Epithelial cell of prostate (primary cell): ENCODE measurements around the gene SPEF1.

ENCODE experiments used
- DNase-seq: peaks from one replicate; pipeline ENCODE4 v3.0.0-alpha.2; 2011; ENCODE audit warnings: low read depth, low spot score
- H3K27ac ChIP-seq: fragments of 450-650 bp; 2 replicates; pipeline ENCODE4 v1.5.1; 2017; ENCODE audit warnings: mild to moderate bottlenecking

Gene SPEF1

GRCh38 chr20:3734111-3734843 lies 47.0 kb downstream of the SPEF1 start:
- H3K27ac ChIP-seq, result no peak overlapping the region

DNA sequence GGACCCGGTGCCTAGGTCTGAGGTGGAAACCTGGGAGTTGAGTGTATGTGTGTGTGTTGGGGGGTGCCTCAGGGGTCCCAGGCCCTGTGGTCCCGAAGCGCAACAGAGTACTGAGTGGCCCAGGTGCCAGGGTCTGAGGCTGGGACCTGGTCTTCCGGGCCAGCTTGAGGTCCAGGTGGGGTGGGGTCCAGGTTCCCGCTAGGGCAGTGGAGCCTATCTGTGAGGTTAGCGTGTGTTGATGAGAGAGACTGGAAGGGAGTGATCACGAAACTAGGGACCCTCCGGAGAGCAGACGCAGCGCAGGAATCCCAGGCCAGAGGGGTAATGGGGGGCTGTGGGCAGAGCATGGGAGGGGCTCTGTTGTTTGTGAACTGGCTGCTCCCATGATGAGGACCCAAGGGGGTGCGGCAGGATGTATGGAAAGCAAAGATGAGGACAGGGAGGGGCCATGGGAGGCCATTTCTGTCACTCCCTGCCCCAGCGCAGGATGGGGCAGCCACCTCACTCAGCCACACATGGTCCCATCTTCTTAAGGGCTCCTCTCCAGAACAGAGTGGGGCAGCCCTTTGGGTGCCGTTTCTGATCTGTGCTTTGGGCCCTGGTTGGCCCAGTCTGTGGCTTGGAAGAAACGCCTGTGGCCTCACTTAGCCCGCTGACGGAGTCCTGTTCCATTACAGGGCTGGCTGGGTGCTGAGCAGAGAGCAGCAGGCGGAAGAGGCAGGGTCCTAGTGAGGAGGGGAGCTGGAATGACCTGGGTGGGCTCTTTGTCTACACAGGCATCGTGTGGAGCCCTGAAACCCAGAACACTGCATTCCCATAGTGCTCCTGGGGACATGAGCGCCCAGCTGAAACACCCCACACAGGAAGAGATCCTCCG lies 47.9 kb downstream of the SPEF1 start:
- no peak for DNase-seq
- no peak overlapping the region for H3K27ac ChIP-seq

More at GRCh38 chr20:3734111-3734843, 47.0 kb downstream of the SPEF1 start:
- no peak for DNase-seq

DNA sequence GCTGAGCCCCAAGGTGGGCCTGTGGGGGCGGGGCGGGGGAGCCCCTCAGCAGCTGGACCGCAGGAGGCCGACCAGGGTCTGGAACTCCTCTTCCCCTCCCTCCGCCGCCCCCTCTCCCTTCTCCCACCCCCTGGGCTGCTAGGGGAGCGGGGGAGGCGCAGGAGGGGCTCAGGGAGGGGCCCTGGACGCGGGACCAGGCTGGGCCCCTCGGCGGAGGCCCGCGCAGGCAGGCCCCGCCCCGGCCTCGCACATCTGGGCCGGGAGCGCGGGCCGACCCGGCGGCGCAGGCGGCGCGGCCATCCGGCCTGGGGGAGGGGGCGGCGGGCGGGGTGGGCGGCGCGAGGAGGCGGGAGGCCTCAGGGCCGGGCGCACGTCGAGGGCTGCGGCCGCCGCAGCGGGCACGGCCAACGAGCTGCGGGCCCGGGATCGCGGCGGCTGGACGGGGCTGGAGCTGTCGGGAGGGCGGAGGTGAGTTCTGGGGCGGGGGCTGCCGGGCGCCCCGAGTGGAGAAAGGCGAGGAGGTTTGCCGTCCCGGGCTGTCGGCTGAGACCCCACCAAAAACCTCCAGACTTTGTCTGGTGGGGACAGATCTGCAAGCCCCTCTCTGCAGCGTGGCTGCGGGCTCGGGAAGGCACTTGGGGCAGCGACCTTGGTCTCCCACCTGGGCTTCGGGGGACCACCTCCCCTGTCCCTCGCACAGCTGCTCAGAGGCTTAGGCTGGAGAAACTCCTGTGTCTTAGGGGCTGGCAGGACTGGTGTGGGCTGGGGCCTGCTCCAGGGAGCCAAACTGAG lies 48.7 kb downstream of the SPEF1 start, which contains the start of gene HSPA12B:
Gene HSPA12B (plus strand): TSS at position 359 of the 792 bp plus-strand sequence. CDS start 5,990 bp downstream, outside the sequence.
- H3K27ac ChIP-seq, result no peak within 1 kb of the TSS
- no peak for DNase-seq

- no peak overlapping the region for H3K27ac ChIP-seq
- no peak for DNase-seq
Measured at GRCh38 chr20:3731944-3732326, 49.3 kb downstream of the SPEF1 start.

DNA sequence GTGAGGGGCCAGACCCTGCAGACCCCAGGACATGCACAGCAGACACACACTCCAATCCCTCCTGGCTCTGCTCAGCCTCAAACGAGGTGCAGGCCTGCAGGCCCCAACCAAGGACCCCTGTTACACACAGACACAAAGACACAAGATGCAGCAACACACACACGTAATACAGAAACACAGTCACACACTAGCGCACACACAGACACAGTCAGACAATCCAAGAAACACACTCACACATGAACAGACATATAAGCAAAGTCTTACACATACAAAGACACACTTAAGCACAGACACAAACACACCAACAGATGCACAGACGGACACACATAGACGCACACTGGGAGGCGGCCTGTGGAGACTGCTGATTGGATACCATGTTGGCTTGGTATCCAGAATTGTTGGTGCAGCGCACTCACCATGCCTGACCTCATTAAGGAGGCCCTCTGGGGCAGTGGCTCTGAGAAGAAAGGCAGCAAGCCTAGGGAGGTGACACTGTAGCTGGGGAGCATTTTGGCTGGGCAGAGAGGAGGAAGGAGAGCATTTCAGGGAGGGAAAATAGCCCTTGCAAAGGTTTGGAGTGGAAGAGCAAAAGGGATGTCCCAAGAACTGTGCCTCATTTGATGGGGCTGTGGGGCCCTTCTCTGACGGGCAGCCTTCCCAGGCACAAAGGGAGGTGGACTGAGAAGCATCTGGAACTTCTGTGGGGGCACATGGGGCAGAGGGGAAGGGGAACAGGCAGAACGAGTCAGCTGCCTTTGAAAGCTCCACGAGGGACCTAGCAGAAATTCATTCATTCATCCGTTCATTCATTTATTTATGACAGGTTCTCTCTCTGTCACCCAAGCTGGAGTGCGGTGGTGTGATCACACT lies 50.2 kb downstream of the SPEF1 start:
- H3K27ac ChIP-seq, result no peak overlapping the region
- no peak for DNase-seq

DNA sequence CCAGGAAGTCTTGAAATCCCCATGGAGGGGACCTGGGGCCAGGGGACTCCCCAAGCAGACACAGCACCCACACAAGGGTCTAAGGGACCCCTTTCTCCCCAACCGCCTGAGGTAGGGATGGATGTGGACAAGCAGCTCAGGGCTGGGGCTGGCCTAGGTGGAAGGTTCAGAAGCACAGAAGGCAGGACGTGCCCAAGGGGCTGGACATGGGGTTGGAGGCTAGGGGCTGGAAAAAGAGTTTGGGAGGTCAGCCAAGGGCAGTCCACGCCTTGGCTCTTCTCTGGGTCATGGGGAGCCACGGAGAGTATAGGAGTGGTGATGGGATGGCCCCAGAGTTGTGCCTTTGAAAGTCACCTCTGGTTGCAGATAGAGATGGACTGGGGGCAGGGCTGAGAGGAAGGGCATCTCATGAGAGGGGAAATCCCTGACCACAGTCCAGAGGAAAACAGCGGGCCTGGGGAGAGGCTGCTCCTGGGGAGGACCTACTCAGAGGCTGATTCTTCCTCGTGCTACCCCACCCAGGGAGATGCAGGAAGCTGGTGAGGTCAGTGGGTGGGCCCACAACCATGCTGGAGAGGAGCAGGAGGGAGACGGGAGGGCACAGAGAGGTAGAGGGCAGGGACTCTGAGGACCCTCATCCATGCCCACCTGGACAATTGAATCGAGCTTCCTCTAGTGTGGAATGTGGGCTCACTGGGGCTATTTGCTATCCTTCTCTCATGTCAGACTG lies 51.3 kb downstream of the SPEF1 start:
- H3K27ac ChIP-seq, result no peak overlapping the region
- no peak for DNase-seq

- H3K27ac ChIP-seq, result no peak overlapping the region
- DNase-seq, result no peak
Measured at GRCh38 chr20:3729378-3729777, 51.9 kb downstream of the SPEF1 start.

DNA sequence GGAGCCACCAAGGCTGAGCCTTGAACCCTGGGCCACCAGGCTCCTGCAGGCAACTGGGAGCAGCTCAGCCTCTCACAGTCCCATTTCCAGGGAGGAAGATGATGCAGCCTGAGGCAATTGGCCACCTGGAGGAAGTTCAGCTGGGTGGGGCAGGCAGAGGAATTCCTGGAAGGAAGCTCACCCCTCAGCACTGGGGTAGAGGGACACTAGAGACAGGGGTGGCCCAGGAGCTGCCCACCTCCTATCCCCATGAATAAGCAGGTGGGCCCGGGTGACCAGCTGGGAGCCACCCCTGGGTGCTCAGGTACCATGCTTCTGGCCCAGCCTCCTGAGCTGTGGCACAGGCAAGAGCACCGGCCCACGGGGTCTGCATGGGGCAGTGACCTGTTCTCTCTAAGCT lies 52.4 kb downstream of the SPEF1 start:
- no peak overlapping the region for H3K27ac ChIP-seq
- DNase-seq, result no peak

DNA sequence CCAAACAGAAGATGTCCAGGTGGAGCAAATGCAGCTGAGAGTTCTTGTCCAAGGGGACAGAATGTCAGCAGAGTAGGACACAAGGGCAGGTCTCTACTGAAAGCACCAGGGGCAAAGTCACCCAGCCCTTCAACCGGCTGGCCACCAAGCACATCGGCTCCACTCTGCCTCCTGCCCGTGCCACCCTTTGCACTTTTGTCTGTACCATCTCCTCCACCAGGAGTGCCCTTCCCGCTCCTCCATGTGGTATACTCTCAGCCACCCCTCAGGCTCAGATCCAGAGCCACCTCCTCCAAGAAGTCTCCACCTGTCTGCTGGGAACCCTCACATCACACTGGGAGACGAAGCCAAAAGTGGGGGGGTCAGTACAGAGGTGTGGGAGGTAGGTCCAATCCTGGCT lies 52.9 kb downstream of the SPEF1 start:
- no peak overlapping the region for H3K27ac ChIP-seq
- DNase-seq, result no peak
